ENCODE measurements around the gene TBCE.
A peak's percentile ranks its signal among the peaks of the same experiment; 100 is the strongest.

DNA sequence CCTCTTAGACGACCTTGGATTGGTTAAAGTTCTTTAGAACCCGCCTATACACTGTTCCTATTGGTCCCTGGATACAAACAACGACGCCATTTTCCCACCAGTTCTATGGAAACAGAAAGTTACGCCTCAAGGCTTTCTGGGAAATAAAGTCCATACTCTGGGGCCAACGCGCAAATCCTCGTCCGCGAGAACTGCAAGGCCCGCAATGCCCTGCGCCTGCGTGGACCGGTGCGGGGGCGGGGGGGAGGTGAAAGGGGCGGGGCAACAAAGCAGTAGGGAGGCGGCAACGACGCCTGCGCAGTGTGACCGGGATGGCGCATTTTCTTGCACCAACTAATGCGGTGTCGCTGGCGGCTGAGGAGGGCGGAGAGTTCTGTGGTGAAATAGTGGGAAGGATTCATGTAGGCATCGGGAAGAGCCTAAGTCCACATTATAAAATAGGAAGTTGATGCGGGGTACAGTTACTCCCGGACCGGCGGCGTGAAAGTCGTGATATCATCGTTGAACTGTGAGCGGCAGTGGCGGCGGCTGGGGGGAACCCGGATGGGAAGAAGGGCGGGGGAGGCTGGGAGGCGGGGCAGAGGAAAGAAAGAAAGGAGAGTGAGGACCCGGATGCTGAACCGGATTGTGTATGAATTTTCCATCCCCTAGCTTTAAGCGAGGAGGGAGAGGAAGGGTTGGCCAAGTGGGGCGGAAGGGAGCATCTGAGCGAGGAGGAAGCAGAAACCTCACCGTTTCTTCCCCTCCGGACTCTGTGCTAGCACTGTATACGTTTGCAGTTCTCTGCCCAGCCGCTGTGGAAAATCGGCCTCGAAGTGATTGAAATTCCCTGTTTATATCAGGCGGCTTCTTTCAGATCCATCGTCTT lies 38.7 kb upstream of the TBCE start, which contains the start of gene GGPS1:
- TF ChIP-seq, protein P1, sequence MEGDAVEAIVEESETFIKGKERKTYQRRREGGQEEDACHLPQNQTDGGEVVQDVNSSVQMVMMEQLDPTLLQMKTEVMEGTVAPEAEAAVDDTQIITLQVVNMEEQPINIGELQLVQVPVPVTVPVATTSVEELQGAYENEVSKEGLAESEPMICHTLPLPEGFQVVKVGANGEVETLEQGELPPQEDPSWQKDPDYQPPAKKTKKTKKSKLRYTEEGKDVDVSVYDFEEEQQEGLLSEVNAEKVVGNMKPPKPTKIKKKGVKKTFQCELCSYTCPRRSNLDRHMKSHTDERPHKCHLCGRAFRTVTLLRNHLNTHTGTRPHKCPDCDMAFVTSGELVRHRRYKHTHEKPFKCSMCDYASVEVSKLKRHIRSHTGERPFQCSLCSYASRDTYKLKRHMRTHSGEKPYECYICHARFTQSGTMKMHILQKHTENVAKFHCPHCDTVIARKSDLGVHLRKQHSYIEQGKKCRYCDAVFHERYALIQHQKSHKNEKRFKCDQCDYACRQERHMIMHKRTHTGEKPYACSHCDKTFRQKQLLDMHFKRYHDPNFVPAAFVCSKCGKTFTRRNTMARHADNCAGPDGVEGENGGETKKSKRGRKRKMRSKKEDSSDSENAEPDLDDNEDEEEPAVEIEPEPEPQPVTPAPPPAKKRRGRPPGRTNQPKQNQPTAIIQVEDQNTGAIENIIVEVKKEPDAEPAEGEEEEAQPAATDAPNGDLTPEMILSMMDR (IDR thresholded peaks at IDR 0.05) = peak; percentile 17
- TF ChIP-seq EZH2 (IDR thresholded peaks at IDR 0.05) = no peak
- no peak for TF ChIP-seq EZH2phosphoT487 (IDR thresholded peaks at IDR 0.05)

All from neural progenitor cell (in vitro differentiated cells).